HT1080 (cell line): ENCODE measurements around the gene ELAPOR2. TPM values are rescaled to one million over a fixed set of nuclear protein-coding genes. Genes with fewer than 3 reads are reported as not detected.
"Not testable (repeated sequence)": the region's sequence is repeated elsewhere in the genome, so short reads cannot be mapped to it uniquely, and the experiment has no call there.

Experiments
- DNase-seq: peaks from one replicate; pipeline ENCODE4 v3.0.0-alpha.2; 2015; ENCODE audit warnings: low read depth
- polyA plus RNA-seq, 2 experiments: library from polyadenylated mRNA; depleted of rRNA; stranded (reverse); fragments of >200 nt; gene quantifications; 2 replicates each; pipeline ENCODE4 v1.2.3, GENCODE V29; 2015
- total RNA-seq: library from RNA; depleted of rRNA; stranded (reverse); fragments of >200 nt; shearing (Covaris generic); gene quantifications from 2 replicates; pipeline ENCODE4 v1.2.3, GENCODE V29; 2014; rRNA removed

Gene ELAPOR2
- total RNA-seq, result 6.7 and 7.7 TPM in 2 replicates
- 8.3 and 10.3 TPM in 2 replicates for polyA plus RNA-seq (2015; cell fraction: cytosol; rRNA removed)
- 19.3 and 24.5 TPM in 2 replicates for polyA plus RNA-seq (2015; cell fraction: nucleus; rRNA removed)

DNA sequence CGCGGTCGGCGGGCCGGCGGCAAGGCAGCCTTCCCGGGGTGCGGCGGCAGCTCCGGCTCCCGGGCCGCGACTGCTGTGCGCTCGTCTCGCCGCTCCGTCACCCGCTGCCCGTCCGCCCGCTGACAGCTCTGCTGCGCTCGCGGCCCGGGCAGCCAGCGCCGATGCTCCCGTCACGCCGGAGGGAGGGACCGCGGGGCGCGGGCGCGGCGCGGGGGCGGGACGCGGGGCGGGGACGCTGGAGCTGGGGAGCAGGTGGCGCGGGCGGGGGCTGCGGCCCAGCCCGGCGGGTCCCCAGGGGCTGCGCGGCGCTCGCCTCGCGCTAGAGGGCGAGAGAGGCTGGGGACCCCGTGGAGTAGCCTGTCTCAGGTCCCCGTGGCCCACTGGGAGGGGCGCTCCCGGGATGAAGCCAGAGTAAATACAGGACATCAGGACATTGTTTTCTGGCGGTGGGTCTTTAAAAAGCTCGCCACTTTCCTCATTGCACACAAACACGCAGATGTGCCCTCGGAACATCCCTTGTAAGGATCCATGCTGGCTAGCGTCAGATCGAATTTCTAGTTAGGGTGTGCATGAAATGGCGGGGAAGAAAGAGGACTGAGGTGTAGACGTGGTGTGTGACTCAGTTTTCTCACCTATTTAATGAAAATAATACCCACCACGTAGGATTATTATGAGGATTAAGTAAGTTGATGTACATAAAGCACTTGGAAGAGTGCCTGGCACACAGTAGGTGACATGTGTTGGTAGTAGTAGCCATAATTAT is at the start of gene ELAPOR2:
Gene ELAPOR2 (minus strand): TSS at position 130 of the 763 bp plus-strand sequence. CDS start 141 bp downstream, outside the sequence.
- DNase-seq, result peak; percentile 81

DNA sequence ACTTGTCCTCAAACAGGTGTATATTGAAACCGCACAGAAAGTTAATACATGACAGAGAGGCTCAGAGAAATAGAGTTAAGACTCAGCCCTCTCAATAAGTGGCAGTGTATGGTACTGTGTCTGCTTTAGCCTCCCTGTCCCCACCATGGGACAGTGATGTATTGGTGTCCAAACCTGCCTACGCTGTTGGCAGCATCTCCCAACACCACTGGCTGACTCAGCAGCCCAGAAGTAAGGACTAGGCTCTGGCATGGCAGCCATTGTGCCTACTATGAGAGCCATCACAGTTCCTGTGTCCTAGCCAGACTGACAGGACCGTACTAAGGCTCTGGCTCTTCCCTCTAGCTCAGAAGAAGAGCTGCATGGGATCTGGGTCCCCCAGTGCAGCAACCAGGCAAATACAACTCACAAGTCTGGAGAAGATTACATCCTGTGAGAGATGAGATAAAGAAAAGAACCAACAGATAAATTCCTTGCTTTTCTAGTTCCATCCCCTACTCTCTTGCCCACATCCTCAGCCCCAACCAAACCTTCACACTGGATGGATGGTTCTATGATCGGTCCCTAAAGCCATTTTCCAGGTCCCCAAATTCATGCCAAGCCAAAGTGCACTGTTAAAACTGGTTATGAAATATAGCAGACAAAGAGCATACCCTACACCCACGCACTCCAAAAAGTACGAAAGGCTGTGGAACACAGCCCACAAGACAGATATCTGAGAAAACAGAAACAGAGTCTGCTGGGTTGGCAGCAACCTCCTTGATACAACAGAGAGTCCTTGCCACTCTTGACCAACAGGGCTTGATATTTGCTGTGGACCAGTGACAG is 48.7 kb upstream of the ELAPOR2 start:
- DNase-seq, result no peak

GRCh38 chr7:87106974-87107612 is 47.6 kb upstream of the ELAPOR2 start:
- DNase-seq, result no peak

DNA sequence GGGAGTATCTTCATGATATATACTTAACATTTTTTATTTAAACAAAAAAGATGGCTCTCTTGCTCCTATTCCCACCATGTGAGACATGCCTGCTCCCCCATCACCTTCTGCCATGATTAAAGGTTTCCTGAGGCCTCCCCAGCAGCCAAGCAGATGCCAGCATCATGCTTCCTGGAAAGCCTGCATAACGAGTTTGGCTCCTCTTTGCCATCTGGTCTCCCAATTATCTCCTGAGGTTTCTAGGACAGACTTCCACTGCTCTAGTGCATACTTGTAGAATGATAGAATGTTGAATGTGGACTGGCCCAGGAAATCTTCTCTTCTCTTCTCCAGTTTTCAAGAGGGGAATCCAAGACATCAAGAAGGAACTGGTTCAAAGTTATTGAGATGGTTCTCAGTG is 45.9 kb upstream of the ELAPOR2 start:
- DNase-seq, result no peak

DNA sequence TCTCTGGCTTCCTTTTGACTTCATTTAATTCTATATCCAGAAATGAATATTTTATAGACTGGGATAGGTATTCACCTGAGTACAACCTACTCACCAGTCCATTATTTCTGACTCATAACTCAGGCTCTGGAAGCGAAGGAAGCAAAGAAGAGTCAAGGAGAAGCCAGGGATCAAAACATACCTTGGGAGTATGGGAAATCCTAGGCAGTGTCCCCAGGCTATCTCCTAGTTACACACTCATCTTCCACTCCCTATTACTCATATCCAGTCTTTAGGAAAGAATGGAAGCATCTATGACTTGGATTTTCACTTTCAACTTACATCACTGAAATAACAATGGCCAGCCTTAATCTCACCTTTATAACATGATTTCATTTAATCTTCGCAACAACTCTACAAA is 40.9 kb upstream of the ELAPOR2 start:
- peak; percentile 74 for DNase-seq

DNA sequence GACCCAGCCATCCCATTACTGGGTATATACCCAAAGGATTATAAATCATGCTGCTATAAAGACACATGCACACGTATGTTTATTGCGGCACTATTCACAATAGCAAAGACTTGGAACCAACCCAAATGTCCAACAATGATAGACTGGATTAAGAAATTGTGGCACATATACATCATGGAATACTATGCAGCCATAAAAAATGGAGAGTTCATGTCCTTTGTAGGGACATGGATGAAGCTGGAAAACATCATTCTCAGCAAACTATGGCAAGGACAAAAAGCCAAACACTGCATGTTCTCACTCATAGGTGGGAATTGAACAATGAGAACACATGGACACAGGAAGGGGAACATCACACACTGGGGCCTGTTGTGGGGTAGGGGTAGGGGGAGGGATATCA is 37.9 kb upstream of the ELAPOR2 start:
- DNase-seq, result not testable (repeated sequence)

- no peak for DNase-seq
Measured at GRCh38 chr7:87094322-87094721, 34.9 kb upstream of the ELAPOR2 start.

DNA sequence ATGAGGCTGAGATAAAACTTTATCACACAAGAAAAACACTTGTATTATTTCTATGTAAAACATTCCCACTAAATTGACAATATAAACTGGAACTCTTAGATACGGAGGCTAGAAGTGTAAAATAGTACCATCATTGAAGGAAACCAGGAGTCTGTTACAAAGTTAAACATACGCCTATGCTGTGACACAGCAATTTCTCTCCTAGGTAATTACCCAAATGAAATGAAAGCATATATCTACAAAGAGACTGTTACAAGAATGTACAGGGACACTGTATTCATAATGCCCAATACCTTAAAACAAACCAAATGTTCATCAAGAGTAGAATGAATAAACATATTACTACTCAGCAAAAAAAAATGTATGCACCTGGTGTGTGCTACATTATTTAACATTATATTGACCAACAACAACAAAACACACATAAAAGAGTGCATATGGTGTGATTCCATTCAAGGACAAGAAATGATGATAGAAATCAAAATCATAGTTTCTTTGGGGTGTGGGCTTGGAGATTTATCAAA is 33.2 kb upstream of the ELAPOR2 start:
- no peak for DNase-seq

GRCh38 chr7:87091487-87092066 is 32.1 kb upstream of the ELAPOR2 start:
- no peak for DNase-seq

DNA sequence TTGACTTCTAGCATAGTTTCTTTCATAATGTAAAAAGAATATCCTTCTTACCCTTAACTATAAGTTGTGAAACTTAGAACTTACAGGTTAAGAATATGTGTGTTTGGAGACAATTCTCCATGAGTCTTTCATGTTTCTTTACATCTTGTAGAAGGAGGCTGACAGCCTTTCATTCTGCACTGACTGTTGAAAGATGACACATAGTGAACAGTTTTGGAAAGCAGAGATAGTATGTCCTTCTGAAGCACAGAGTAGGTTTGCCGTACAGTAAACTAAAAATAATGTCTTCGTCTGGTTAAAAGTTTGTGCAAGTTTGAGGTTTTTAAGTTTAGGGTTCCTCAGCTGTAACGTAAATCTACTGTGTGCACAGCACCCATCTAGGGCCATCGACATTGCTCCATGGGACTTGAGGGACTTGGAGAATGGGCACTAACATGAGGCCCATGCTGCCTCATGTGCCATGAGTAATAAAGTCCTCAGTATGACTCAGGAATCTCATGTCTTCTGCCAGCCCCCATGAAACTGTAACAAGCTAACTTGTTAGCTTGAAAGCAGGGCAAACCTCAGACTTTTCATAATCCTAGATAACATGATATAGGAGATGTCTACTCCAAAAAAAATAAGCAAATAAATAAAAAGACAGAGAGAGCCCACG is 24.5 kb upstream of the ELAPOR2 start:
- peak; percentile 74 for DNase-seq

DNA sequence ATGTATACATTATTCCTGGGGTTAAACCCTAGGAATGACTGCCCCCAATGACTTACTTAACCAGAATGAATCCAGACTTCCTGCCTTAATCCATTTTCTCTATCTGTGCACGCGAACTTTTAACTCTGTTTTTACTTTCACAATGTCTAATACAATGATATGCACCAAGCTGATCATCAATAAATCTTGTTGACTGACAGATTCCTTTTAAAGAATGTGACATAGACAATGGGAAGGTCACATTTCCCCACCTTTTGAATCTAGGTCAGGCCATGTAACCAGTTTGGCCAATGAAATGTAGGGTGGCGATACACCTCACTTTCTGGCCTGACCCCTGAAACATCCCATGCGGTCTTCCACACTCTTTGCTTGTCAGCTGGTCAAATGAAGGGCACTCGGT is 23.2 kb upstream of the ELAPOR2 start:
- DNase-seq, result no peak

DNA sequence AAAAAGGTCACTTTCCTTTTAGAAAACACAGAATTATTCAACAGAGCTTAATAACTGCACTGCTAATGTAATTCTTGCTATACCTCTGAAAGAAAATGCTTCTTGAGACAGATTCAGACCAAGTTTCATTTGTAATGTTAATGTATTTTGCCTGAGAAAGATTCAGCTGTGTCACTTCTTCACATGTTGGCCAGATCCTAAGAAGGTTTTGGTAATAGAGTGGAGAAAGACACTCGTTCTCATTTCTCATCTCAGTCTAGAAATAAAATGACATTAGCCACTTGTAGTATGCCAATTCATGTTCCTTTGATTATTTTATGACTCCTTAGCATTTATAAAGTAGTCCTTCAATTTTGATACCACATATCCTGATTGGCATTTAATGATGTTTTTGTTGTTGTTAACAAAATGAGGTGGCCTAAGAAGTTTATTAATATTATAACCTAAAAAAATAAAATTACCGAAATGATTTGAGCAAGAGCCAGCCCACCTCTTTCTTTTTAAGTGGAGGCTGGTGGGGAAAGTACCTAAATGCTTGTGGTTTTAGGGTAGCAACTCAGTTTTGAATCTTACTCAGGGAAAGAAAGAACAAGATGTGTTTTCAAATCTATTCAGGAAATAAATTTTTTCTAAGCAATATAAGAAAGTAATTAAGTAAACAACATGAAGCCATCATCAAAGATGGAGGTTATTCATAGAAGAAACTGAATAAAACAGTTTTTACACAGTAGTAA is 16.4 kb upstream of the ELAPOR2 start:
- DNase-seq, result no peak

DNA sequence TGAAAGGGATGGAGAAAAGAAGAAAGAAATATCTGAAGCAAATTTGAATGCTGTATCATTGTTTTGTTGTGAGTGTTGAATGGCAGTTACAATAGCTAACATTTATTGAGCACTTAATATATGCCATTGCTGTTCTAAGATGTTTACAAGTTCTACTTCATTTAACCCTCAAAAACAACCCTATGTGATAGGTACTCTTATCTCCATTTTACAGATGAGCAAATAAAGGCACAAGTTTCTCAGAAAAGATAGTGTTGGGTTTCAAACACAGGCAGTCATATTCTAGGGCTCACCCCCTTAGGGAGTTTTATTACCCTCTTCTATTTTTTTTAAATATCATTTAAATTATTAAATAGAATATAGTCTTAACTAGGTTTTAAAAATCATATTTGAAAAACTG is 8.3 kb upstream of the ELAPOR2 start:
- no peak for DNase-seq

- no peak for DNase-seq
Measured at GRCh38 chr7:87060288-87060537, 759 bp upstream of the ELAPOR2 start.

DNA sequence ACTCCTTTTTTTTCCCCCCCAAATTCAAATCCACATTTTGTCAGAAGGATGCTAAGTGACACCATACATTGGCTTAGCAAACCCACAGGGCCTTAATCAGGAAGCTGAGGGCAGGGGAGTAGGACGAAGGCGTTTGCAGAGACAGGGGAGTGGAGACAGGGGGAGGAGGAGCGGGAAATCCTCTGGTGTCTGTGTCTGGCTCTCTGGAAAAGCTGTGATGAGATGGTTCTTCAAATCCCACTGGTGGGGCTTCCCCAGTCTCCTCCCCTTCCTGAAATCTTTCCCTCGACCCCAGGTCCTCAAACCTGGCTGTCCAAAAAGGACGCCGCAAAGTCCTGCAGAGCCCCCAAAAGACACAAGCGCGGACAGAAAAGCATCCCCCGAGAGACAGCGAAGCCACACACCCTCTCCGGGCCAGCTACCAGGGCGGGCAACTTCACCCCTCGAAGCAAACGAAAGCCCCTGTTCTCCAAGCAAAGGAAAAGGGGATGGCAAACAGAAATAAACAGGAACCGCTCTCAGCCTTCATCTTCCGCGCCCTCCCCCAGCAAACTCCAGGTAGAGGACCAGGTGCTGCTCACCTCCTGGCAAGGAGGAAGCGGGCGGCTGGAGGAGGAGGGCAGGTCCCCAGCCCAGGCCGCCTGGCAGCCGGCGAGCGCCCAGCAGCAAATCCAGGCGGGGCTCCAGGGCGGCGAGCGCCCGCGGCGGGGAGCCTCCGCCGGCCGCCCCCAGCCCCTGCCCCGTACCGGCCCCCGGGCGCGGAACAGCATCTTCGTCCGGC is 520 bp downstream of the ELAPOR2 start:
- peak; percentile 9 for DNase-seq

DNA sequence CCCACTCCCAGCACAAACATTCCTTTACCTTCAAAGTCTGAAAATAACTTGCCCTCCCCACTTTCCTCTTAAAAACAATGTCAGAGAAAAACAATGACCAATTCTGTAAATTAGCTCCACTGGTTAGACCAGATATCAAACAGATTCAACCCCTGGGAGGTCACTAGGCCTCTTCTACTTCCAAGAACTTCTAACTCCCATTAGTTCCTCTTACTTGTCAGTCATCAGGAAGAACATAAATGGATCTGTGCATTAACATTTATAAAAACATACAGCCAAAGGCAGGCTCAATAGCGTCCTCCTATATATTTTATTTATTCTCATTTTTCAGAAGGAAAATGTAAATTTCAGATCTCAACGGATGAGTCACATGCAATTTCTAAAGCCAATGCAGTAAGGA is 2.2 kb downstream of the ELAPOR2 start:
- no peak for DNase-seq

DNA sequence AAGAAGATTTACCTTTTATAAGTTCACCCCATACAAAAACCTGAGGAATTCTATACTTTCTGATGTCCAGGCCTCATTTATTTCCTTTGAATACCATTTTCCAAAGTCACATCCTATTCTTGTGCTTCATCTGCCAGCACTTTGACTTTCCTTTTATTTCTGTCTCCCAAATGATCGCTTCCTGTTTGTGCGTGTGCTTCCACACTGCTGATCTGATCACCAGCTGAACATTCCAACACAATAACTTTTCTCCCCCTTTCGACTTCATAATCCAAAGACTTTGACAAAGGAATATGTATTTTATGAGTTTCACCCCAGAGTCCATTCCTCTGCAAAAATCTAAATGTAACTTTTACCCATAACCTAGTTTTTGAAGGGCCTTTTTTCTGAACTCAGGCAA is 3.1 kb downstream of the ELAPOR2 start:
- DNase-seq, result no peak

DNA sequence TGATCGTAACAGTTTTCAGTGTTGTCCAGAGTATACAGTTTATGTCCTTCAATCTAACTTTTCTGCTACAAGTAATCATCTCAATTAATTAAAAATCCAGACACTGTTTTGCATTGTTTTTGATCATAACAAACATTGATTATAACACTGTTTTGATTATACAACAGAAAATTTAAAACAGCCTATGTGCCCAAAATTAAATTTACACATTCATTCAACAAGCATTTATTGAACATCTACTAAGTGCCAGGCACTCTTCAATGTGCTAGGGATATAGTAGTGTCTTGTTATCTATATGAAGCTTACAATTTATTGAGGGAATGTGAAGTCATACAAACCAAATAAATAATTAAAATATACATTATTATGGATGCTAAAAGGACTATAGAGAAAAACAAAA is 10.6 kb downstream of the ELAPOR2 start:
- no peak for DNase-seq

- DNase-seq, result no peak
Measured at GRCh38 chr7:87046456-87046855, 13.0 kb downstream of the ELAPOR2 start.

DNA sequence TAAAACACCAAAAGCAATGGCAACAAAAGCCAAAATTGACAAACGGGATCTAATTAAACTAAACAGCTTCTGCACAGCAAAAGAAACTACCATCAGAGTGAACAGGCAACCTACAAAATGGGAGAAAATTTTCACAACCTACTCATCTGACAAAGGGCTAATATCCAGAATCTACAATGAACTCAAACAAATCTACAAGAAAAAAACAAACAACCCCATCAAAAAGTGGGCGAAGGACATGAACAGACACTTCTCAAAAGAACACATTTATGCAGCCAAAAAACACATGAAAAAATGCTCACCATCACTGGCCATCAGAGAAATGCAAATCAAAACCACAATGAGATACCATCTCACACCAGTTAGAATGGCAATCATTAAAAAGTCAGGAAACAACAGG is 14.7 kb downstream of the ELAPOR2 start:
- not testable (repeated sequence) for DNase-seq
